ENCODE measurements around the gene SNX3. TPM values are rescaled to one million over a fixed set of nuclear protein-coding genes. Genes with fewer than 3 reads are reported as not detected.
"Not testable (repeated sequence)": the region's sequence is repeated elsewhere in the genome, so short reads cannot be mapped to it uniquely, and the experiment has no call there.

Gene SNX3
- total RNA-seq: 274 TPM
- long read RNA-seq, transcript SNX3-201 (4 exons, 1,755 nt): major isoform, 191 of 198 reads
- long read RNA-seq, transcript SNX3-202 (4 exons, 890 nt): minor isoform, 6 of 198 reads
- long read RNA-seq, partial matches to known transcripts: 1 of 198 reads
- long read RNA-seq, other reads (novel, unspliced or antisense): 0 of 198 reads

- ATAC-seq (peak; percentile 98), DNase-seq (ENCODE audit: missing footprints) (peak; percentile 96)
- intact Hi-C loops (cut with DNase I): loop anchor here (1.0 kb wide), 1 partner anchor 33 kb away; no protein-coding TSS in a partner anchor
Observed at GRCh38 chr6:108260809-108261569, at the start of gene SNX3. Gene SNX3, minus strand, starts transcription at chr6:108261040. Its CDS starts 119 bp downstream, at chr6:108260921.

GRCh38 chr6:108309844-108310243, 49.0 kb upstream of the SNX3 start:
- ATAC-seq (no peak), DNase-seq (ENCODE audit: missing footprints) (no peak)
- intact Hi-C loops (cut with DNase I): no loop called here

GRCh38 chr6:108308641-108309040, 47.8 kb upstream of the SNX3 start:
- DNase-seq (ENCODE audit: missing footprints); intact Hi-C loops (cut with DNase I); ATAC-seq: not testable (repeated sequence)

GRCh38 chr6:108304646-108305045, 43.8 kb upstream of the SNX3 start:
- DNase-seq (ENCODE audit: missing footprints): no peak
- no peak for ATAC-seq

GRCh38 chr6:108302386-108302785, 41.5 kb upstream of the SNX3 start:
- ATAC-seq: no peak
- DNase-seq (ENCODE audit: missing footprints): no peak
- intact Hi-C loops (cut with DNase I): no loop called here

More at GRCh38 chr6:108304646-108305045, 43.8 kb upstream of the SNX3 start:
- intact Hi-C loops (cut with DNase I): no loop called here

GRCh38 chr6:108295676-108296075, 34.8 kb upstream of the SNX3 start:
- ATAC-seq: no peak
- no peak for DNase-seq (ENCODE audit: missing footprints)
- intact Hi-C loops (cut with DNase I): no loop called here

GRCh38 chr6:108294727-108295625, 34.1 kb upstream of the SNX3 start, which contains the start of gene AFG1L:
Gene AFG1L, plus strand, starts transcription at chr6:108295054. Its CDS starts 26 bp downstream, at chr6:108295080.
- peak; percentile 97 for DNase-seq (ENCODE audit: missing footprints)
- intact Hi-C loops (cut with DNase I): loop anchor here (1.0 kb wide), 1 partner anchor 34 kb away; the partner anchor contains the start of gene SNX3
- ATAC-seq: peak; percentile 100

GRCh38 chr6:108294297-108294726, 33.5 kb upstream of the SNX3 start:
- DNase-seq (ENCODE audit: missing footprints): no peak
- intact Hi-C loops (cut with DNase I): loop anchor here (1.0 kb wide), 1 partner anchor 33 kb away; the partner anchor contains the start of gene SNX3
- peak; percentile 38 for ATAC-seq

GRCh38 chr6:108293527-108294296, 32.9 kb upstream of the SNX3 start:
- no peak for ATAC-seq
- intact Hi-C loops (cut with DNase I): loop anchor here (1.0 kb wide), 1 partner anchor 32 kb away; the partner anchor contains the start of gene SNX3
- no peak for DNase-seq (ENCODE audit: missing footprints)

- ATAC-seq; intact Hi-C loops (cut with DNase I); DNase-seq (ENCODE audit: missing footprints): not testable (repeated sequence)
Observed at GRCh38 chr6:108292561-108292960, 31.7 kb upstream of the SNX3 start.

- ATAC-seq: no peak
- intact Hi-C loops (cut with DNase I): no loop called here
Observed at GRCh38 chr6:108291091-108291490, 30.3 kb upstream of the SNX3 start.

GRCh38 chr6:108288742-108289141, 27.9 kb upstream of the SNX3 start:
- intact Hi-C loops (cut with DNase I): no loop called here
- DNase-seq (ENCODE audit: missing footprints) (no peak), ATAC-seq (no peak)

More at GRCh38 chr6:108291091-108291490, 30.3 kb upstream of the SNX3 start:
- DNase-seq (ENCODE audit: missing footprints): no peak

GRCh38 chr6:108287373-108287772, 26.5 kb upstream of the SNX3 start:
- ATAC-seq (no peak), DNase-seq (ENCODE audit: missing footprints) (no peak)
- intact Hi-C loops (cut with DNase I): no loop called here

GRCh38 chr6:108286366-108286765, 25.5 kb upstream of the SNX3 start:
- no peak for ATAC-seq
- intact Hi-C loops (cut with DNase I): no loop called here
- DNase-seq (ENCODE audit: missing footprints): no peak

GRCh38 chr6:108285381-108285780, 24.5 kb upstream of the SNX3 start:
- intact Hi-C loops (cut with DNase I): no loop called here
- no peak for DNase-seq (ENCODE audit: missing footprints)
- ATAC-seq: no peak

- ATAC-seq (no peak), DNase-seq (ENCODE audit: missing footprints) (no peak)
- intact Hi-C loops (cut with DNase I): no loop called here
Observed at GRCh38 chr6:108277831-108278230, 17.0 kb upstream of the SNX3 start.

- ATAC-seq: no peak
- DNase-seq (ENCODE audit: missing footprints): no peak
- intact Hi-C loops (cut with DNase I): no loop called here
Observed at GRCh38 chr6:108277295-108277694, 16.5 kb upstream of the SNX3 start.

- intact Hi-C loops (cut with DNase I): no loop called here
Observed at GRCh38 chr6:108275976-108276375, 15.1 kb upstream of the SNX3 start.

More at GRCh38 chr6:108275976-108276375, 15.1 kb upstream of the SNX3 start:
- DNase-seq (ENCODE audit: missing footprints) (no peak), ATAC-seq (no peak)

All from Right ventricle myocardium inferior (tissue), 1 donor.